ENCODE results near the gene RNU6-1. TPM values are rescaled to one million over a fixed set of nuclear protein-coding genes. Genes with fewer than 3 reads are reported as not detected.

RNU6-1 gene
- total RNA-seq, 1 experiment from 2014 or later: not detected

- Histone ChIP-seq H3K79me2 (ENCODE audit: insufficient read depth, low read length) (no peaks in the 10 kb centered on the region), H3K9me3 (ENCODE audit: control insufficient read depth in 1 of 2, insufficient read depth in 1 of 2, low read depth in 1 of 2, low read length in 2 of 2) (no peaks in the 10 kb centered on the region), H3K4me2 (ENCODE audit: low read length) (no peak overlapping the region), H3K4me1 (ENCODE audit: control insufficient read depth in 1 of 2, insufficient read depth in 2 of 2, low read length in 2 of 2) (no peaks in the 10 kb centered on the region), H3K27me3 (ENCODE audit: insufficient read depth, low read length) (no peaks in the 10 kb centered on the region), H3K9me2 (ENCODE audit: insufficient read depth) (no peaks in the 10 kb centered on the region), H3K4me3 (replicated peaks in 1 of 2; ENCODE audit: low read depth in 1 of 2, low read length in 2 of 2) (no peak overlapping the region), H3K9ac (ENCODE audit: low read length) (no peak overlapping the region), H3K36me3 (ENCODE audit: control insufficient read depth in 1 of 2, insufficient read depth in 2 of 2, low read length in 2 of 2) (no peaks in the 10 kb centered on the region), H4K20me1 (ENCODE audit: insufficient read depth) (no peaks in the 10 kb centered on the region), H3K27ac (ENCODE audit: low read depth, low read length) (no peak overlapping the region), H2AFZ (ENCODE audit: low read depth, low read length, poor library complexity, severe bottlenecking) (no peak overlapping the region)
- no peak for DNase-seq (ENCODE audit: low read depth, low spot score)
- BruUV-seq (replicated peaks): no TSS peak
- ChIA-PET RAD21 (ENCODE audit: low non-redundant PET in 1 of 2, low total read pairs in 2 of 2, uncharacterized antibody in 2 of 2, unreplicated experiment in 2 of 2) (no interaction called here), POLR2A (no interaction called here), CTCF (no interaction called here)
- ATAC-seq: no peak
- intact Hi-C loops (cut with micrococcal nuclease): loop anchor here (10.0 kb wide), 3 partner anchors 305 to 585 kb away; partner anchors contain the start of gene C15orf61
- TF ChIP-seq CBX3 (IDR thresholded peaks at IDR 0.05; ENCODE audit: low read depth) (no peak), POLR2AphosphoS5 (IDR thresholded peaks at IDR 0.05; ENCODE audit: low read depth, low read length) (no peak), ATF3 (IDR thresholded peaks at IDR 0.05) (no peak), YY1 (IDR thresholded peaks at IDR 0.05; ENCODE audit: extremely low read depth, insufficient replicate concordance, low read depth, low read length) (no peak), ZBTB33 (IDR thresholded peaks at IDR 0.05; ENCODE audit: extremely low read depth, insufficient replicate concordance, low read length) (no peak), ZFX (IDR thresholded peaks at IDR 0.05) (no peak), REST (IDR thresholded peaks at IDR 0.05; ENCODE audit: low read depth) (no peak), EZH2phosphoT487 (IDR thresholded peaks at IDR 0.05; ENCODE audit: borderline replicate concordance) (no peak), CEBPB (IDR thresholded peaks at IDR 0.05; ENCODE audit: low read depth) (no peak), SIN3A (IDR thresholded peaks at IDR 0.05; ENCODE audit: low read depth) (no peak), ELF1 (IDR thresholded peaks at IDR 0.05; ENCODE audit: borderline replicate concordance, low read depth) (no peak), JUND (IDR thresholded peaks at IDR 0.05) (no peak), SP1 (IDR thresholded peaks at IDR 0.05; ENCODE audit: low read depth) (no peak), EZH2 (IDR thresholded peaks at IDR 0.05) (no peak), RAD21 (IDR thresholded peaks at IDR 0.05; ENCODE audit: low read depth) (no peak), ZNF274 (IDR thresholded peaks at IDR 0.05; ENCODE audit: low read depth, low read length) (no peak), TCF7L2 (IDR thresholded peaks at IDR 0.05; ENCODE audit: borderline replicate concordance, extremely low read depth, insufficient read depth, insufficient read length) (no peak), FOSL1 (IDR thresholded peaks at IDR 0.05; ENCODE audit: low read depth) (no peak), EGR1 (IDR thresholded peaks at IDR 0.05; ENCODE audit: low read depth) (no peak)
Measured at GRCh38 chr15:67829647-67830504, 10.0 kb downstream of the RNU6-1 start.

Data from HCT116 (cell line).